ENCODE measurements around the gene SRA1. TPM values are rescaled to one million over a fixed set of nuclear protein-coding genes. Genes with fewer than 3 reads are reported as not detected.

The SRA1 gene
- total and polyA plus RNA-seq, 9 of the 15 experiments (the other 6 are each of a cell fraction or from before 2014, with no cell fraction given), result 24.1 to 47.4 (median 41.3) TPM

DNA sequence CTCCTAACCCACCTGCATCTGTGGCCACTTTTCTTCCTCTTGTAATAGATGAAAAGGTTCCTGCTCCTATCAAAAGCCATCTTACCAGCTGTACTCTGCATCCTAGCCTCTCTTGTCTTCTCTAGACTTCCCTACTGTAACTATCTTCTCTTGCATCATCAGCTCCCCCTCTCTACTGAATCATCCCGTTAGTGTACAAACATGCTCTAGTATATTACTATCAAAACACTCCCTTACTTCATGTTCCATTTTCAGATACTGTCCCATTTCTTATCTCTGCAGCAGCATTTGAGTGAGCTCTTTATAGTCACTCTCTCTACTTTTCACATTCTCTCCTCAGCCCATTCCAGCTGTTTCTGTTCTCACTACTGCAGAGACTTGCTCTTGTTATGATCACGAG lies 2.8 kb downstream of the SRA1 start (continued):
- no peak for TF ChIP-seq NUFIP1 (IDR thresholded peaks at IDR 0.05; ENCODE audit: partially characterized antibody)

DNA sequence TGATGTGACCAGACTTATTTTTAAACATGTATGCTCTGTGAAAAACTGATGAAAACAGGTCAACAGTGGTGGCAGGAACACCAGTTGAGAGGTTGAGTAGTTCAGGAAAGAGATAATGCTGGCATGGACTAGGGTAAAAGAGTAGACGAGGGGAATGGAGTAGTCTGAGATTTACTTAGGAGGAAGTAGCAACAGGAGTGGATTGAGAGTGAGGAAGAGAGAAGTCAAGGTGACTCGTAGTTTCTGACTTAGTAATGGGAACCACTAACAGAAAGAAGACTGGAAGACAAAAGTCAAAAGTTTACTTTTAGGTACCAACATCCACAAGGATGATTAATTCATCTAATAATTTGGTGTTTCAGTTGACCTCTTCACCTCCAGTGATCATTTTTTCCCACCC lies 3.6 kb downstream of the SRA1 start:
- intact Hi-C loops (cut with micrococcal nuclease), result loop anchor here (10.0 kb wide), 2 partner anchors 309 to 379 kb away; partner anchors contain the start of gene CYSTM1
- in situ Hi-C loops (cut with MboI), result no loop called here
- H3K4me1 ChIP-seq (replicated peaks in 1 of 2; ENCODE audit: control insufficient read depth in 2 of 2, insufficient read depth in 2 of 2, low read length in 2 of 2), result peaks cover 36 to 44% of the 10 kb centered on the region in 2 experiments
- peaks cover 49% of the 10 kb centered on the region for H3K79me2 ChIP-seq (ENCODE audit: control insufficient read depth, insufficient read depth, low read length)
- peak overlapping the region; percentile 15; the same call in 1 of the 2 replicates for H3K4me2 ChIP-seq (ENCODE audit: insufficient read depth, low read length)
- TF ChIP-seq POLR2AphosphoS5 (IDR thresholded peaks at IDR 0.05; ENCODE audit: control insufficient read depth, insufficient read depth, low read depth, low read length) (0 out of 2 replicates have a peak, but pooled peaks have one; percentile 22), ZNF551 (CRISPR knock-in tag; IDR thresholded peaks at IDR 0.05) (no peak), ETS2 (tag; IDR thresholded peaks at IDR 0.05; ENCODE audit: borderline replicate concordance, poor library complexity, severe bottlenecking) (no peak), RBFOX2 (IDR thresholded peaks at IDR 0.05; ENCODE audit: low read depth, low read length) (peak; percentile 62)
- FAIRE-seq (no peak), ATAC-seq (no peak), DNase-seq (ENCODE audit: extremely low read depth in 1 of 4, low spot score in 3 of 4) (no peak)
- no peak overlapping the region for H3K9ac ChIP-seq (ENCODE audit: insufficient read depth in 1 of 2, low read depth in 2 of 2, low read length in 2 of 2)
- H3K9me1 ChIP-seq (ENCODE audit: control insufficient read depth, insufficient read depth, low read length), result no peaks in the 10 kb centered on the region
- H3K4me3 ChIP-seq, result no peak overlapping the region
- H3K36me3 ChIP-seq (ENCODE audit: control insufficient read depth, insufficient read depth, low read length), result peaks cover 64% of the 10 kb centered on the region
- H3K9me3 ChIP-seq (replicated peaks; ENCODE audit: control insufficient read depth, insufficient read depth, low read depth, low read length), result no peaks in the 10 kb centered on the region
- no peak overlapping the region; the same call in 2 of the 3 replicates for H3K27ac ChIP-seq (ENCODE audit: extremely low read depth, low read depth, low read length)
- peaks cover 19% of the 10 kb centered on the region; the same call in 1 of the 2 replicates for H4K20me1 ChIP-seq (replicated peaks; ENCODE audit: control insufficient read depth, insufficient read depth, low read length)
- H2AFZ ChIP-seq (ENCODE audit: low read depth, low read length), result no peak overlapping the region
- WGBS (ENCODE audit: insufficient coverage, low coverage, missing lambda C conversion rate), result 60% methylated on average over 2 of the region's 2 CpGs
- no peaks in the 10 kb centered on the region; a peak in 1 of 5 replicates for H3K27me3 ChIP-seq (ENCODE audit: control insufficient read depth in 2 of 2, insufficient read depth in 2 of 2, low read length in 2 of 2)
- POLR2A ChIA-PET, result interaction anchor here (1.2 to 2.5 kb wide), 2 partner anchors 16 to 93 kb away, joined by 4 to 20 read pairs; partner anchors contain the start of genes IK and NDUFA2
- CTCF ChIA-PET (ENCODE audit: low intra/inter-chr PET ratio), result no interaction called here
- BruUV-seq (replicated peaks), result no TSS peak
